ENCODE results near the gene PLA2G4C. TPM values are rescaled to one million over a fixed set of nuclear protein-coding genes. Genes with fewer than 3 reads are reported as not detected.

The PLA2G4C gene
- total RNA-seq, 1 donor = 1.9 TPM

DNA sequence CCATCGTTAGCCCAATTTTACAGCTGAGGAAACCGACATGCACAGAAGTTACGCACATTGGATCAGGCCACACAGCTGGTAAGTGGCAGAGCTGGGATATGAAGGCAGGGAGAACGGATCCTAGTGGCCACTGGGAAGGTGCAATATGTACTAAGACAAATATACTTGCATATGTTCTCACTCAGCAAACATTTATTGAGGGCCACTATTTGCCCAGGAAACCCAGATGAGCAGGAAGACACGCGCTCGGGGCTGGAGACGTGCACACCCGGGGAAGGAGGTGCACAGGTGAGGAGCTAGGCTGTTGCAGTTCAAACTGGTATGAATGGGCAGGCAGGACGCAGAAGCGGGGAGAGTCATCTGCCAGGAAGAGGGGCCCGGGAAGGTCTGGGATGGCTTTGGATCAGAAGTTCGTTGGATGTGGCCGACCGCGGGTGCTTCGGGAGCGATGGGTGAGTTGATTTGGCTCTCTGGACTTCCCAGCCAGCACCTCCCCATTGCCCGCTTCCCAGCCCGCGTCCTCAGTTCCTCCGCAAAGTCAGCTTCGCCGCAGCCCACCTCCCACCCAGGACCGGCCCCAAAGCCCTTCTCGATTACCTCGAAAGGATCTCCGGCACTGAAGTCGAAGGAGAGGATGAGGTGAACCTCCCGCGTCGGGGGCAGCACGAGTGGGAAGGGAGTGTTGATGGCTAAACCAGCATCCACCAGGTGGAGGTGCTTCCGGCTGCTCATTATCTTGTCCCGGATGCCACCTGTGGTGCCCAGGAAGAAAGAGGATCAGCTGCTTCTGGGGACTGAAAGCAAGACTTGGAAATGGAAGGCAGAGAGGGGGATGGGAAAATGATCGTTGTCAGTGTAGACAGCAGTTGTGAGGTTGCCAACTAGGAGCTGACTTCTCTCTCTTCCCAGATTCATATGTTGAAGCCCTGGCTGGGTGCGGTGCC is 48.9 kb downstream of the PLA2G4C start:
- no peak for DNase-seq (ENCODE audit: low read depth in 2 of 3, low spot score in 2 of 3)

DNA sequence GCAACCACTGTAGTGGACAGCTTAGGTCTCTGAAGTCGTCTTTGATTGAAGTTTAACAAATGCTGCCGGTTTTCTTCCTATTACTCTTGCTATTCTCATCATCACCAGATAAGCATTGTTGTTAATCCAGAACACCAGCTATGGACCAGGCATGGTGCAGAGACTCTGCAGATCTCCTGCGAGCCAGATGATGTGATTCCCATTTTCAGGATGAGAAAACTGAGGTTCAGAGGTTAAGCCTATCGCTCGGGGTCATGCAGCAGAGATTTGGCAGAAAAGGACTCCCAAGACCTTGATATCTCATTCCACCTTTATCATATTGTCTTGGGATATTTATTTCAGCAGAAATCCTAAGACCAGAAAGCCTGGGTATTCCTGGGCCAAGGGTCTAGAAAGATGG is 50.2 kb downstream of the PLA2G4C start:
- DNase-seq (ENCODE audit: low read depth in 2 of 3, low spot score in 2 of 3) = no peak

GRCh38 chr19:48059331-48059730 is 51.3 kb downstream of the PLA2G4C start:
- DNase-seq (ENCODE audit: low read depth in 2 of 3, low spot score in 2 of 3) = no peak

GRCh38 chr19:48053856-48054255 is 56.8 kb downstream of the PLA2G4C start:
- DNase-seq (ENCODE audit: low read depth in 2 of 3, low spot score in 2 of 3) = no peak

GRCh38 chr19:48053076-48053475 is 57.5 kb downstream of the PLA2G4C start:
- no peak for DNase-seq (ENCODE audit: low read depth in 2 of 3, low spot score in 2 of 3)

DNA sequence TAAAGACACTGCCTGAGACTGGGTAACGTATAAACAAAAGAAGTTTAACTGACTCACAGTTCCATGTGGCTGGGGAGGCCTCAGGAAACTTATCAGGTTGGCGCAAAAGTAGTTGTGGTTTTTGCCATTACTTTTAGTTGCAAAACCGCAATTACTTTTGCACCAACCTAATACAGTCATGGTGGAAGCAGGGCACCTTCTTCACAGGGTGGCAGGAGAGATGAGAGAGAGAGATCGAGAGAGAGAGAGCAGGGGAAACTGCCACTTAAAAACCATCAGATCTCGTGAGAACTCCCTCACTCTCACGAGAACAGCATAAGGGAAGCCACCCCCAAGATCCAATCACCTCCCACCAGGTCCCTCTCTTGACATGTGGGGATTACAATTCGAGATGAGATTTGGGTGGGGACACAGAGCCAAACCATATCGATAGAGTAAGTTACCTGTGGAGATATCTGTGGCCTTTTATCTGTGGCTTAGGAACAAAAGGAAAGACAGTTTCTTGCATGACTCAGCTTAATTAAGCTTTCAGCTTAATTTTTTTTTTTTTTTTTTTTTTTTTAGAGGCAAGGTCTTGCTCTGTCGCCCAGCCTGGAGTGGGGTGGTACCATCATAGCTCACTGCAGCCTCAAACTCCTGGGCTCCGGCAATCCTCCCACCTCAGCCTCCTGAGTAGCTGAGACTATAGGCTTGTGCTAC is 59.1 kb downstream of the PLA2G4C start:
- peak in 2 of 3 donors; percentile 22 to 45 for DNase-seq (ENCODE audit: low read depth in 2 of 3, low spot score in 2 of 3)

DNA sequence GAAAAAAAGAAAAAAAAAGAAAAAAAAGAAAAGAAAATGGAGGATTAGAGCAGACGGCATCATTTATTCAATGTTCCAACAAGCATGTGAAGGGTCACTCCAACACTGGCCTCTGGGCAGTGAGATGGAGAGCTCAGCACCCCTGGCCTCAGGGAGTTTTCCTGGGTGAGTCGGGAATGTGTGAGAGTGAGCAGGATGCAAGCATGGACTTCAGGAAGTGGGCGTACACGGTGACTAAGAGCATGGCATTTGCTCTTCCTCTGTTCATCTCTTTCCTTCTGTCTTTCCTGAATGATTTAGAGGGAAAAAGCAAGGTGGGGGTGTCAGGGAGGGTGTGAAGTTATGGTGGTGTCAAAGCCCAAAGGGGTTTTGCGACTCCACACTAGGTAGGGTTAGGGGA is 66.1 kb downstream of the PLA2G4C start:
- no peak for DNase-seq (ENCODE audit: low read depth in 2 of 3, low spot score in 2 of 3)

GRCh38 chr19:48043675-48044258 is 66.8 kb downstream of the PLA2G4C start, which contains the start of gene CABP5:
Gene CABP5 (minus strand): TSS chr19:48044079. CDS start chr19:48043922, 157 bp downstream.
- DNase-seq (ENCODE audit: low read depth in 2 of 3, low spot score in 2 of 3) = peak in 1 of 3 donors; percentile 3

- DNase-seq (ENCODE audit: low read depth in 2 of 3, low spot score in 2 of 3) = no peak
These were observed 68.6 kb downstream of the PLA2G4C start for GRCh38 chr19:48041877-48042580.

- DNase-seq (ENCODE audit: low read depth in 2 of 3, low spot score in 2 of 3) = no peak
These were observed 73.9 kb downstream of the PLA2G4C start for GRCh38 chr19:48036765-48037164.

GRCh38 chr19:48033604-48034003 is 77.0 kb downstream of the PLA2G4C start:
- DNase-seq (ENCODE audit: low read depth in 2 of 3, low spot score in 2 of 3) = no peak

DNA sequence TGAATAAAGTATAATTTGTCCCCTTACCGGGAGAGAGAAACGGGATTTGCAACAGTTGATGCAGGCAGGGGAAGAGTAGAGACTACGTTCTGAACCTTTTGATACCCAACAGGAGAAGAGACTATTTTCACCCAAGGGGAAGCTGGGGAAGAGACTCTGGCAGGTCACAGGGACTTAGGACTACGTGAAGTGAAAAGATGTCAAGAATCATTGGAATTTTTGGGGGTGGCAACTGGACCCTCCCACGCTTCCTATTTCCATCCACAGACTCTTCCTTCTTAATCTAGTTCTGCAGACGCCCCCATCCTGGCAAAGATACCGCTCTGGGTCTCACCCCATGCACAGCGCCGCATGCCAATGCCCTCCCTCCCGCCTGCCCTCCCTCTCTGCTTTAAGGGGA is 80.5 kb downstream of the PLA2G4C start:
- DNase-seq (ENCODE audit: low read depth in 2 of 3, low spot score in 2 of 3) = no peak

- no peak for DNase-seq (ENCODE audit: low read depth in 2 of 3, low spot score in 2 of 3)
These were observed 81.2 kb downstream of the PLA2G4C start for GRCh38 chr19:48029431-48029830.

DNA sequence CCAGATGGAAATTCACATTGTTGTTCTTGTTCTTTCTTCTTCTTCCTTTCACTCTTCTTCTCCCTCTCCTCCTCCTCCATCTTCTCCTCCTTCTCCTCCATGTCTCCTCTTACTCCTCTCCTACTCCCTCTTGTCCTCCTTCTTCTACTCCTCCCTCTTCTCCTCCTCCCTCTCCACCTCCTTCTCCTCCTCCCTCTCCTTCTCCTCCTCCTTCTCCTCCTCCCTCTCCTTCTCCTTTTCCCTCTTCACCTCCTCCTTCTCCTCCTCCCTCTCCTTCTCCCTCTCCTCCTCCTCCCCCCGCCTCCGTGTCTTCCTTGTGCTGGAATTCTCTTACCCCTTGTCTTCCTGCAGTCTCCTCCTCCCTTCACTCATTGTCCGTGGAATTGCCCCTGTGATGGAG is 85.1 kb downstream of the PLA2G4C start:
- DNase-seq (ENCODE audit: low read depth in 2 of 3, low spot score in 2 of 3) = no peak

DNA sequence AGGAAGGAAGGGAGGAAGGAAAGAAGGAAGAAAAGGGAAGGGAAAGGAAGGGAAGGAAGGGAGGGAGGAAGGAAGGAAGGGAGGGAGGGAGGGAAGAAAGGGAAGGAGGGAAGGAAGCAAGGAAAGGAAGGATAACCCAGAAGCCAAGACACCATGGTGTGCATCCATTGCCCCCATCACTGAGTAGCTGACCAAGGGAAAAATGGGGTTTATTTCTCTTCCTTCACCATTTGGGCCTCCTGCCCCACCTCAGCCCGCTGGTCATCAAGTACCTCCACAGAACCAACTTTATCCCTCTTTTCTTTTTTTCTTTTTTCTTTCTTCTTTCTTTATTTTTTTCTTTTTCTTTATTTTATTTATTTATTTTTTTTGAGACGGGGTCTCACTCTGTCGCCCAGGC is 87.1 kb downstream of the PLA2G4C start:
- DNase-seq (ENCODE audit: low read depth in 2 of 3, low spot score in 2 of 3) = no peak

DNA sequence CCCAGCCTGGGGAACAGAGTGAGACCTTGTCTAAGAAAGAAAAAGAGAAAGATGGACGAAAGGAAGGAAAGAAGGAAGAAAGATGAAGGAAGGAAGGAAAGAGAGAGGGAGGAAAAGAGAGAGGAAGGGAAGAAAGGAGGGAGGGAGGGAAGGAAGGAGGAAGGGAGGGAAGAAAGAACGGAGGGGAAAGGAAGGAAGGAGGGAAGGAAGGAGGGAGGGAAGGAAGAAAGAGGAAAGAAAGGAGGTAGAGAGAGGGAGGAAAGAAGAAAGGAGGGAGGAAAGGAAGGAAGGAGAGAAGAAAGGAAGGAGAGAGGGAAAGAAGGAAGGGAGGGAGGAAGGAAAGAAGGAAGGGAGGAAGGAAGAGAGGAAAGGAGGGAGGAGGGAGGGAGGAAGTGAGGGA is 87.6 kb downstream of the PLA2G4C start:
- no peak for DNase-seq (ENCODE audit: low read depth in 2 of 3, low spot score in 2 of 3)

- DNase-seq (ENCODE audit: low read depth in 2 of 3, low spot score in 2 of 3) = no peak
These were observed 89.9 kb downstream of the PLA2G4C start for GRCh38 chr19:48020686-48021085.

GRCh38 chr19:48010932-48011758 is 99.5 kb downstream of the PLA2G4C start:
- no peak for DNase-seq (ENCODE audit: low read depth in 2 of 3, low spot score in 2 of 3)

- DNase-seq (ENCODE audit: low read depth in 2 of 3, low spot score in 2 of 3) = no peak
These were observed 103.9 kb downstream of the PLA2G4C start for GRCh38 chr19:48006762-48007161.

DNA sequence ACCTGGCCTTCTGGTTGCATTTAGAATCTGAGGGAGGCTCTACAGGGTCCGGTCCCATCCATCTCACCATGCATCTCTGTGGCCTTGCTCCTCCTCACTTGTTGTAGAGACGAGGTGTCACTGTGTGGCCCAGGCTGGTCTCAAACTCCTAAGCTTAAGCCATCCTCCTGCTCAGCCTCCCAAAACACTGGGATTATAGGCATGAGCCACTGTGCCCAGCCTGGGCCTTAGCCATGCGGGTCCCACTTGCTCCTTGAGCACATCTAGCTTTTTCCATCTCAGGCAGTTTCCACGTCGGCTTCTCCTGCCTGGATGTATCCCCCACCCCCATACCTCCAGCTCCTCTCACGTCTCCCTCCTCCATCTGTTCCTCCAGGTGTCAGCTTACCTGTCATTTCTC is 106.4 kb downstream of the PLA2G4C start:
- no peak for DNase-seq (ENCODE audit: low read depth in 2 of 3, low spot score in 2 of 3)

All from hematopoietic multipotent progenitor cell (in vitro differentiated cells).